ENCODE measurements around the gene SMPDL3B. TPM values are rescaled to one million over a fixed set of nuclear protein-coding genes. Genes with fewer than 3 reads are reported as not detected.
"Not testable (repeated sequence)": the region's sequence is repeated elsewhere in the genome, so short reads cannot be mapped to it uniquely, and the experiment has no call there.

The SMPDL3B gene
- total and polyA plus RNA-seq, 2 experiments from 2014 or later, result 6.8 to 8.9 TPM

GRCh38 chr1:27994060-27994459, 59.3 kb downstream of the SMPDL3B start:
- Histone ChIP-seq H3K9me3 (ENCODE audit: low read depth) (no peaks in the 10 kb centered on the region), H3K36me3 (peaks cover 49% of the 10 kb centered on the region), H3K27me3 (no peaks in the 10 kb centered on the region), H3K4me3 (no peak overlapping the region), H3K27ac (peak overlapping the region; percentile 88), H3K4me1 (ENCODE audit: low read depth) (peaks cover 39% of the 10 kb centered on the region)
- no peak for TF ChIP-seq CTCF (IDR thresholded peaks at IDR 0.05; ENCODE audit: low read depth, low read length)
- DNase-seq (ENCODE audit: low read depth in 1 of 2, low spot score in 1 of 2), result peak; percentile 48 to 85

GRCh38 chr1:27994526-27994925, 59.7 kb downstream of the SMPDL3B start:
- H3K4me1 ChIP-seq (ENCODE audit: low read depth), result peaks cover 39% of the 10 kb centered on the region
- H3K27ac ChIP-seq, result peak overlapping the region; percentile 88
- not testable (repeated sequence) for DNase-seq (ENCODE audit: low read depth in 1 of 2, low spot score in 1 of 2); H3K4me3 ChIP-seq; H3K27me3 ChIP-seq; H3K9me3 ChIP-seq (ENCODE audit: low read depth)
- peaks cover 47% of the 10 kb centered on the region for H3K36me3 ChIP-seq

GRCh38 chr1:27999055-27999454, 64.3 kb downstream of the SMPDL3B start:
- Histone ChIP-seq H3K27me3 (no peaks in the 10 kb centered on the region), H3K36me3 (peaks cover 50% of the 10 kb centered on the region), H3K27ac (no peak overlapping the region), H3K4me3 (no peak overlapping the region), H3K4me1 (ENCODE audit: low read depth) (peaks cover 8% of the 10 kb centered on the region), H3K9me3 (ENCODE audit: low read depth) (no peaks in the 10 kb centered on the region)
- TF ChIP-seq CTCF (IDR thresholded peaks at IDR 0.05; ENCODE audit: low read depth, low read length), result no peak
- no peak for DNase-seq (ENCODE audit: low read depth in 1 of 2, low spot score in 1 of 2)

GRCh38 chr1:28002600-28002999, 67.8 kb downstream of the SMPDL3B start:
- Histone ChIP-seq H3K36me3 (peaks cover 46% of the 10 kb centered on the region), H3K27ac (no peak overlapping the region), H3K9me3 (ENCODE audit: low read depth) (no peaks in the 10 kb centered on the region), H3K27me3 (no peaks in the 10 kb centered on the region), H3K4me1 (ENCODE audit: low read depth) (no peaks in the 10 kb centered on the region), H3K4me3 (no peak overlapping the region)
- DNase-seq (ENCODE audit: low read depth in 1 of 2, low spot score in 1 of 2), result no peak
- TF ChIP-seq CTCF (IDR thresholded peaks at IDR 0.05; ENCODE audit: low read depth, low read length), result no peak

GRCh38 chr1:28003117-28003516, 68.3 kb downstream of the SMPDL3B start:
- H3K4me3 ChIP-seq; H3K27me3 ChIP-seq; H3K27ac ChIP-seq; H3K9me3 ChIP-seq (ENCODE audit: low read depth); H3K4me1 ChIP-seq (ENCODE audit: low read depth); DNase-seq (ENCODE audit: low read depth in 1 of 2, low spot score in 1 of 2): not testable (repeated sequence)
- peaks cover 40% of the 10 kb centered on the region for H3K36me3 ChIP-seq

Other genes starting within 250 kb of the SMPDL3B start
- 12.6 and 13.4 TPM in 2 replicates for gene FAM76A, start 209.0 kb upstream of the SMPDL3B start, total RNA-seq
- gene FAM76A, start 209.0 kb upstream of the SMPDL3B start, polyA plus RNA-seq, result 3.5 and 6.7 TPM in 2 replicates
- 17.8 and 36.5 TPM in 2 replicates for gene STX12, start 161.8 kb upstream of the SMPDL3B start, total RNA-seq
- gene STX12, start 161.8 kb upstream of the SMPDL3B start, polyA plus RNA-seq, result 18.5 and 22.3 TPM in 2 replicates
- 47.1 and 58.7 TPM in 2 replicates for gene PPP1R8, start 104.2 kb upstream of the SMPDL3B start, total RNA-seq
- gene PPP1R8, start 104.2 kb upstream of the SMPDL3B start, polyA plus RNA-seq, result 13.2 and 13.7 TPM in 2 replicates
- 0.92 and 3.1 TPM in 2 replicates for gene THEMIS2, start 62.5 kb upstream of the SMPDL3B start, total RNA-seq
- gene THEMIS2, start 62.5 kb upstream of the SMPDL3B start, polyA plus RNA-seq, result 0.62 and 1.7 TPM in 2 replicates
- 36.2 and 59.5 TPM in 2 replicates for gene RPA2, start 20.4 kb upstream of the SMPDL3B start, total RNA-seq
- gene RPA2, start 20.4 kb upstream of the SMPDL3B start, polyA plus RNA-seq, result 64.6 and 110 TPM in 2 replicates
- 15.6 and 17.5 TPM in 2 replicates for gene XKR8, start 25.0 kb downstream of the SMPDL3B start, total RNA-seq
- 13.7 and 27.4 TPM in 2 replicates for gene XKR8, start 25.0 kb downstream of the SMPDL3B start, polyA plus RNA-seq
- 17.6 and 21.7 TPM in 2 replicates for gene EYA3, start 153.6 kb downstream of the SMPDL3B start, total RNA-seq
- 15.6 and 19.2 TPM in 2 replicates for gene EYA3, start 153.6 kb downstream of the SMPDL3B start, polyA plus RNA-seq
- gene PTAFR, start 241.7 kb downstream of the SMPDL3B start, total RNA-seq, result 0.07 and 0.09 TPM in 2 replicates
- gene PTAFR, start 241.7 kb downstream of the SMPDL3B start, polyA plus RNA-seq, result not detected in 2 replicates